HG02678 (cell line): ENCODE results near the gene SLC8A3.

Experiments
- ATAC-seq: cut with Tn5 transposase; IDR thresholded peaks from one replicate; pipeline ENCODE4 v1.9.1; 2021; ENCODE audit warnings: mild to moderate bottlenecking, moderate library complexity; ENCODE audit not compliant: unreplicated experiment

Gene SLC8A3

GRCh38 chr14:70002589-70003346 is 186.0 kb downstream of the SLC8A3 start:
- ATAC-seq = no peak

GRCh38 chr14:70000601-70001000 is 188.2 kb downstream of the SLC8A3 start:
- ATAC-seq = no peak

- no peak for ATAC-seq
Measured at GRCh38 chr14:69999261-69999674, 189.5 kb downstream of the SLC8A3 start.

GRCh38 chr14:69997849-69998248 is 190.9 kb downstream of the SLC8A3 start:
- no peak for ATAC-seq

- no peak for ATAC-seq
Measured at GRCh38 chr14:69996216-69996615, 192.5 kb downstream of the SLC8A3 start.
